K562 (cell line): ENCODE measurements around the gene ZNF740. TPM values are rescaled to one million over a fixed set of nuclear protein-coding genes. Genes with fewer than 3 reads are reported as not detected.

Source experiments
- FOXJ3 ChIP-seq: sonication (generic); formaldehyde crosslinking; IDR thresholded peaks from 2 replicates; pipeline ENCODE4 v1.4.0; 2020; ENCODE audit warnings: mild to moderate bottlenecking, missing genetic modification reagents
- HNRNPLL ChIP-seq: fragments of 200-400 bp; formaldehyde crosslinking; IDR thresholded peaks from 2 replicates; pipeline ENCODE4 v1.6.1; 2017; ENCODE audit warnings: low read length, low read depth, mild to moderate bottlenecking; ENCODE audit not compliant: poor library complexity, severe bottlenecking
- MTF1 ChIP-seq: fragments of 250-450 bp; sonication (Bioruptor Pico); IDR thresholded peaks from 2 replicates; pipeline ENCODE4 v1.9.0; 2021; ENCODE audit warnings: moderate library complexity, mild to moderate bottlenecking, inconsistent platforms, borderline replicate concordance
- PHTF2 ChIP-seq: fragments of 250-450 bp; sonication (Bioruptor Pico); IDR thresholded peaks from 2 replicates; pipeline ENCODE4 v1.5.0; 2021; ENCODE audit warnings: mild to moderate bottlenecking
- POLR2AphosphoS5 ChIP-seq: IDR thresholded peaks from 2 replicates; pipeline ENCODE4 v1.6.1; 2011; ENCODE audit warnings: mild to moderate bottlenecking, low read depth, low read length, moderate library complexity; ENCODE audit not compliant: control insufficient read depth, insufficient read depth
- PPARD ChIP-seq: fragments of 250-450 bp; sonication (Bioruptor Pico); IDR thresholded peaks from 2 replicates; pipeline ENCODE4 v1.8.0; 2022; ENCODE audit warnings: inconsistent platforms, mild to moderate bottlenecking, moderate library complexity
- RFX1 ChIP-seq: fragments of 450-650 bp; IDR thresholded peaks from 2 replicates; pipeline ENCODE4 v1.6.1; 2016; ENCODE audit warnings: mild to moderate bottlenecking, moderate library complexity
- SNIP1 ChIP-seq: fragments of 450-650 bp; IDR thresholded peaks from 2 replicates; pipeline ENCODE4 v1.7.1; 2017; ENCODE audit warnings: low read depth, mild to moderate bottlenecking
- TAF9B ChIP-seq: fragments of 450-650 bp; IDR thresholded peaks from 2 replicates; pipeline ENCODE4 v1.6.1; 2018; ENCODE audit warnings: mild to moderate bottlenecking; ENCODE audit not compliant: partially characterized antibody
- ZNF589 ChIP-seq: fragments of 200-800 bp; sonication (Bioruptor generic); IDR thresholded peaks from 2 replicates; pipeline ENCODE4 v1.6.1; 2016; ENCODE audit warnings: low read depth, missing genetic modification characterization, missing compliant biosample characterization
- polyA plus RNA-seq, 8 experiments: library from polyadenylated mRNA; depleted of rRNA in 4 of 8; stranded (reverse) in 5 of 8; unstranded in 3 of 8; fragments of >200 nt; fragmentation: Nextera tagmentation in 2 of 8; fragmentation: Illumina TruSeq in 1 of 8; extraction: Ambion mirVana in 2 of 8; extraction: Trizol in 1 of 8; gene quantifications; 2 replicates each; pipeline versions ENCODE4 v1.2.1 to v1.2.3, GENCODE V29; 2011 to 2014; ENCODE audit warnings: inconsistent platforms in 1 of 8, missing spikeins in 1 of 8
- total RNA-seq, 7 experiments: library from RNA; depleted of rRNA in 6 of 7; stranded (reverse); fragments of >200 nt in 6 of 7; fragmentation: Illumina TruSeq in 2 of 7; extraction: Trizol in 2 of 7; gene quantifications; 2 replicates each; pipeline versions ENCODE4 v1.2.1 to v1.2.3, GENCODE V29; 2011 to 2021; ENCODE audit warnings: low replicate concordance in 1 of 7
- TF ChIP-seq, protein P1 (sequence below): fragments of 450-650 bp; conservative IDR thresholded peaks from 2 replicates; pipeline ENCODE4 v1.6.1; 2016; ENCODE audit warnings: missing genetic modification characterization, low read depth, mild to moderate bottlenecking, control low read depth, missing compliant biosample characterization
- TF ChIP-seq, protein P2 (sequence below): fragments of 250-450 bp; sonication (Bioruptor Pico); IDR thresholded peaks from 2 replicates; pipeline ENCODE4 v1.8.0; 2022; ENCODE audit warnings: moderate library complexity, mild to moderate bottlenecking, inconsistent platforms
- TF ChIP-seq, protein P3 (sequence below), 2 experiments: fragments of 450-650 bp; IDR thresholded peaks; 2 replicates each; pipeline ENCODE4 v1.6.1; 2016
- TF ChIP-seq, protein P4 (sequence below): fragments of 200-600 bp; sonication (generic); IDR thresholded peaks from one replicate; pipeline ENCODE4 v1.6.1; 2012; ENCODE audit warnings: mild to moderate bottlenecking, low read depth, low read length, inconsistent platforms

Gene ZNF740
- total and polyA plus RNA-seq, 9 of the 15 experiments (the other 6 are each of a cell fraction or from before 2014, with no cell fraction given), result 0.57 to 46.4 (median 18.6) TPM

DNA sequence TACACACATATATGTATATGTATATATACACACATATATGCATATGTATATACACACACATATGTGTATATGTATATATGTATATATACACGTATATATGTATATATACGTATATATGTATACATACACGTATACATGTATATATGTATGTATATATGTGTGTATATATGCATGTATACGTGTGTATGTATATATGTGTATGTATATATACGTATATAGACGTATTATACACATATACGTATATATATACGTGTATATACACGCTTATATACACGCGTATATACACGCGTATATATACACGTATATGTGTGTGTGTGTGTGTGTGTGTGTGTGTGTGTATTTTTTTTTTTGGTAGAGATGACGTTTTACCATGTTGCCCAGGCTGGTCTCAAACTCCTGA is 32.9 kb upstream of the ZNF740 start (continued):
- no peak for TF ChIP-seq ZNF589 (CRISPR knock-in tag)
- TF ChIP-seq PPARD (CRISPR knock-in tag), result peak; percentile 97
- TF ChIP-seq, protein P1, sequence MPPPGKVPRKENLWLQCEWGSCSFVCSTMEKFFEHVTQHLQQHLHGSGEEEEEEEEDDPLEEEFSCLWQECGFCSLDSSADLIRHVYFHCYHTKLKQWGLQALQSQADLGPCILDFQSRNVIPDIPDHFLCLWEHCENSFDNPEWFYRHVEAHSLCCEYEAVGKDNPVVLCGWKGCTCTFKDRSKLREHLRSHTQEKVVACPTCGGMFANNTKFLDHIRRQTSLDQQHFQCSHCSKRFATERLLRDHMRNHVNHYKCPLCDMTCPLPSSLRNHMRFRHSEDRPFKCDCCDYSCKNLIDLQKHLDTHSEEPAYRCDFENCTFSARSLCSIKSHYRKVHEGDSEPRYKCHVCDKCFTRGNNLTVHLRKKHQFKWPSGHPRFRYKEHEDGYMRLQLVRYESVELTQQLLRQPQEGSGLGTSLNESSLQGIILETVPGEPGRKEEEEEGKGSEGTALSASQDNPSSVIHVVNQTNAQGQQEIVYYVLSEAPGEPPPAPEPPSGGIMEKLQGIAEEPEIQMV (tag), result no peak
- TF ChIP-seq, protein P2, sequence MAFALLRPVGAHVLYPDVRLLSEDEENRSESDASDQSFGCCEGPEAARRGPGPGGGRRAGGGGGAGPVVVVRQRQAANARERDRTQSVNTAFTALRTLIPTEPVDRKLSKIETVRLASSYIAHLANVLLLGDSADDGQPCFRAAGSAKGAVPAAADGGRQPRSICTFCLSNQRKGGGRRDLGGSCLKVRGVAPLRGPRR (CRISPR knock-in tag), result peak; percentile 95
- TF ChIP-seq SNIP1, result no peak
- TF ChIP-seq, protein P3, sequence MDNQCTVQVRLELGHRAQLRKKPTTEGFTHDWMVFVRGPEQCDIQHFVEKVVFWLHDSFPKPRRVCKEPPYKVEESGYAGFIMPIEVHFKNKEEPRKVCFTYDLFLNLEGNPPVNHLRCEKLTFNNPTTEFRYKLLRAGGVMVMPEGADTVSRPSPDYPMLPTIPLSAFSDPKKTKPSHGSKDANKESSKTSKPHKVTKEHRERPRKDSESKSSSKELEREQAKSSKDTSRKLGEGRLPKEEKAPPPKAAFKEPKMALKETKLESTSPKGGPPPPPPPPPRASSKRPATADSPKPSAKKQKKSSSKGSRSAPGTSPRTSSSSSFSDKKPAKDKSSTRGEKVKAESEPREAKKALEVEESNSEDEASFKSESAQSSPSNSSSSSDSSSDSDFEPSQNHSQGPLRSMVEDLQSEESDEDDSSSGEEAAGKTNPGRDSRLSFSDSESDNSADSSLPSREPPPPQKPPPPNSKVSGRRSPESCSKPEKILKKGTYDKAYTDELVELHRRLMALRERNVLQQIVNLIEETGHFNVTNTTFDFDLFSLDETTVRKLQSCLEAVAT (IDR thresholded peaks at IDR 0.05), result no peak
- no peak for TF ChIP-seq TAF9B
- TF ChIP-seq MTF1 (CRISPR knock-in tag), result peak; percentile 97
- no peak for TF ChIP-seq POLR2AphosphoS5
- TF ChIP-seq HNRNPLL, result no peak
- no peak for TF ChIP-seq FOXJ3 (CRISPR knock-in tag)
- TF ChIP-seq, protein P4, sequence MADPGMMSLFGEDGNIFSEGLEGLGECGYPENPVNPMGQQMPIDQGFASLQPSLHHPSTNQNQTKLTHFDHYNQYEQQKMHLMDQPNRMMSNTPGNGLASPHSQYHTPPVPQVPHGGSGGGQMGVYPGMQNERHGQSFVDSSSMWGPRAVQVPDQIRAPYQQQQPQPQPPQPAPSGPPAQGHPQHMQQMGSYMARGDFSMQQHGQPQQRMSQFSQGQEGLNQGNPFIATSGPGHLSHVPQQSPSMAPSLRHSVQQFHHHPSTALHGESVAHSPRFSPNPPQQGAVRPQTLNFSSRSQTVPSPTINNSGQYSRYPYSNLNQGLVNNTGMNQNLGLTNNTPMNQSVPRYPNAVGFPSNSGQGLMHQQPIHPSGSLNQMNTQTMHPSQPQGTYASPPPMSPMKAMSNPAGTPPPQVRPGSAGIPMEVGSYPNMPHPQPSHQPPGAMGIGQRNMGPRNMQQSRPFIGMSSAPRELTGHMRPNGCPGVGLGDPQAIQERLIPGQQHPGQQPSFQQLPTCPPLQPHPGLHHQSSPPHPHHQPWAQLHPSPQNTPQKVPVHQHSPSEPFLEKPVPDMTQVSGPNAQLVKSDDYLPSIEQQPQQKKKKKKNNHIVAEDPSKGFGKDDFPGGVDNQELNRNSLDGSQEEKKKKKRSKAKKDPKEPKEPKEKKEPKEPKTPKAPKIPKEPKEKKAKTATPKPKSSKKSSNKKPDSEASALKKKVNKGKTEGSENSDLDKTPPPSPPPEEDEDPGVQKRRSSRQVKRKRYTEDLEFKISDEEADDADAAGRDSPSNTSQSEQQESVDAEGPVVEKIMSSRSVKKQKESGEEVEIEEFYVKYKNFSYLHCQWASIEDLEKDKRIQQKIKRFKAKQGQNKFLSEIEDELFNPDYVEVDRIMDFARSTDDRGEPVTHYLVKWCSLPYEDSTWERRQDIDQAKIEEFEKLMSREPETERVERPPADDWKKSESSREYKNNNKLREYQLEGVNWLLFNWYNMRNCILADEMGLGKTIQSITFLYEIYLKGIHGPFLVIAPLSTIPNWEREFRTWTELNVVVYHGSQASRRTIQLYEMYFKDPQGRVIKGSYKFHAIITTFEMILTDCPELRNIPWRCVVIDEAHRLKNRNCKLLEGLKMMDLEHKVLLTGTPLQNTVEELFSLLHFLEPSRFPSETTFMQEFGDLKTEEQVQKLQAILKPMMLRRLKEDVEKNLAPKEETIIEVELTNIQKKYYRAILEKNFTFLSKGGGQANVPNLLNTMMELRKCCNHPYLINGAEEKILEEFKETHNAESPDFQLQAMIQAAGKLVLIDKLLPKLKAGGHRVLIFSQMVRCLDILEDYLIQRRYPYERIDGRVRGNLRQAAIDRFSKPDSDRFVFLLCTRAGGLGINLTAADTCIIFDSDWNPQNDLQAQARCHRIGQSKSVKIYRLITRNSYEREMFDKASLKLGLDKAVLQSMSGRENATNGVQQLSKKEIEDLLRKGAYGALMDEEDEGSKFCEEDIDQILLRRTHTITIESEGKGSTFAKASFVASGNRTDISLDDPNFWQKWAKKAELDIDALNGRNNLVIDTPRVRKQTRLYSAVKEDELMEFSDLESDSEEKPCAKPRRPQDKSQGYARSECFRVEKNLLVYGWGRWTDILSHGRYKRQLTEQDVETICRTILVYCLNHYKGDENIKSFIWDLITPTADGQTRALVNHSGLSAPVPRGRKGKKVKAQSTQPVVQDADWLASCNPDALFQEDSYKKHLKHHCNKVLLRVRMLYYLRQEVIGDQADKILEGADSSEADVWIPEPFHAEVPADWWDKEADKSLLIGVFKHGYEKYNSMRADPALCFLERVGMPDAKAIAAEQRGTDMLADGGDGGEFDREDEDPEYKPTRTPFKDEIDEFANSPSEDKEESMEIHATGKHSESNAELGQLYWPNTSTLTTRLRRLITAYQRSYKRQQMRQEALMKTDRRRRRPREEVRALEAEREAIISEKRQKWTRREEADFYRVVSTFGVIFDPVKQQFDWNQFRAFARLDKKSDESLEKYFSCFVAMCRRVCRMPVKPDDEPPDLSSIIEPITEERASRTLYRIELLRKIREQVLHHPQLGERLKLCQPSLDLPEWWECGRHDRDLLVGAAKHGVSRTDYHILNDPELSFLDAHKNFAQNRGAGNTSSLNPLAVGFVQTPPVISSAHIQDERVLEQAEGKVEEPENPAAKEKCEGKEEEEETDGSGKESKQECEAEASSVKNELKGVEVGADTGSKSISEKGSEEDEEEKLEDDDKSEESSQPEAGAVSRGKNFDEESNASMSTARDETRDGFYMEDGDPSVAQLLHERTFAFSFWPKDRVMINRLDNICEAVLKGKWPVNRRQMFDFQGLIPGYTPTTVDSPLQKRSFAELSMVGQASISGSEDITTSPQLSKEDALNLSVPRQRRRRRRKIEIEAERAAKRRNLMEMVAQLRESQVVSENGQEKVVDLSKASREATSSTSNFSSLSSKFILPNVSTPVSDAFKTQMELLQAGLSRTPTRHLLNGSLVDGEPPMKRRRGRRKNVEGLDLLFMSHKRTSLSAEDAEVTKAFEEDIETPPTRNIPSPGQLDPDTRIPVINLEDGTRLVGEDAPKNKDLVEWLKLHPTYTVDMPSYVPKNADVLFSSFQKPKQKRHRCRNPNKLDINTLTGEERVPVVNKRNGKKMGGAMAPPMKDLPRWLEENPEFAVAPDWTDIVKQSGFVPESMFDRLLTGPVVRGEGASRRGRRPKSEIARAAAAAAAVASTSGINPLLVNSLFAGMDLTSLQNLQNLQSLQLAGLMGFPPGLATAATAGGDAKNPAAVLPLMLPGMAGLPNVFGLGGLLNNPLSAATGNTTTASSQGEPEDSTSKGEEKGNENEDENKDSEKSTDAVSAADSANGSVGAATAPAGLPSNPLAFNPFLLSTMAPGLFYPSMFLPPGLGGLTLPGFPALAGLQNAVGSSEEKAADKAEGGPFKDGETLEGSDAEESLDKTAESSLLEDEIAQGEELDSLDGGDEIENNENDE, result no peak
- no peak for TF ChIP-seq RFX1
- peak; percentile 94 for TF ChIP-seq PHTF2 (CRISPR knock-in tag)
